Measurements from ENCODE around the gene FAAP20.

Gene FAAP20

GRCh38 chr1:2194319-2194897 is at the start of gene FAAP20:
TSS of gene FAAP20 (minus strand) at chr1:2194772. CDS start at chr1:2194749, 23 bp downstream.
- DNase-seq, result peak; percentile 85

- DNase-seq, result no peak
Observed at GRCh38 chr1:2242814-2243725, 48.5 kb upstream of the FAAP20 start.

GRCh38 chr1:2241820-2242219 is 47.2 kb upstream of the FAAP20 start:
- no peak for DNase-seq

- no peak for DNase-seq
Observed at GRCh38 chr1:2240270-2241156, 45.9 kb upstream of the FAAP20 start.

GRCh38 chr1:2239384-2239985 is 44.9 kb upstream of the FAAP20 start:
- no peak for DNase-seq

GRCh38 chr1:2239013-2239370 is 44.4 kb upstream of the FAAP20 start:
- no peak for DNase-seq

GRCh38 chr1:2238361-2239012 is 43.9 kb upstream of the FAAP20 start:
- DNase-seq, result no peak

- peak; percentile 20 for DNase-seq
Observed at GRCh38 chr1:2237773-2238172, 43.2 kb upstream of the FAAP20 start.

- no peak for DNase-seq
Observed at GRCh38 chr1:2236695-2237677, 42.4 kb upstream of the FAAP20 start.

GRCh38 chr1:2235300-2235998 is 40.9 kb upstream of the FAAP20 start:
- DNase-seq, result no peak

- no peak for DNase-seq
Observed at GRCh38 chr1:2234762-2235113, 40.2 kb upstream of the FAAP20 start.

- DNase-seq, result no peak
Observed at GRCh38 chr1:2233997-2234761, 39.6 kb upstream of the FAAP20 start.

GRCh38 chr1:2233468-2233867 is 38.9 kb upstream of the FAAP20 start:
- DNase-seq, result no peak

GRCh38 chr1:2232916-2233438 is 38.4 kb upstream of the FAAP20 start:
- no peak for DNase-seq

- DNase-seq, result no peak
Observed at GRCh38 chr1:2232255-2232915, 37.8 kb upstream of the FAAP20 start.

GRCh38 chr1:2231532-2232254 is 37.1 kb upstream of the FAAP20 start:
- DNase-seq, result no peak

- no peak for DNase-seq
Observed at GRCh38 chr1:2230781-2231531, 36.4 kb upstream of the FAAP20 start.

Measured in DMS53 (cell line).